Measurements from ENCODE around the gene LARGE1.

The LARGE1 gene

GRCh38 chr22:33455036-33455435, 465.2 kb downstream of the LARGE1 start:
- DNase-seq: no peak

DNA sequence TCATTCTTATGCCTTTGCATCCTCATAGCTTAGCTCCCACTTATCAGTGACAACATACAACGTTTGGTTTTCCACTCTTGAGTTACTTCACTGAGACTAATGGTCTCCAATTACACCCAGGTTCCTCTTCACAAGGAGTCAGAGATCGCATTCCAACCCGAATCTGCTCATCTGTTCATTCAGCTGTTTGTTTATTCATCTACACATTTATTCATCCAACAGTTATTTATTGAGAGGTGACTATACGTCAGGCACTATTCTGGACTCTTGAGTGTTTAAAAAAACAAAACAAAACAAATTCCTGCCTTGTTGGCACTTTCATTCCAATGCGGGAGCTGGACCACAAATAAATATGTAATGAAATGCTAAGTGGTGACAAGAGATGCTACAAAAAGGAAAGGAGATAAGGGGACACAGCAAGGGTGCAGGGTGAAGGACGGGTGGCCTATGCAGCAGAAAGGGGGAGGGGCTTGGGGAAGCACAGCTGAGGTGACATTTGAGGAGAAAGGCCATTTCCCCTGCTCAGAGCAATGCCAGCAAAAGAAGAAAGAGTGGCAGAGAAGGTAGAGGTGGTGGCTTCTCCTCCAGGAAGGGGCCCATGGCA, 468.3 kb downstream of the LARGE1 start:
- DNase-seq: no peak

GRCh38 chr22:33450756-33451155, 469.5 kb downstream of the LARGE1 start:
- DNase-seq: no peak

DNA sequence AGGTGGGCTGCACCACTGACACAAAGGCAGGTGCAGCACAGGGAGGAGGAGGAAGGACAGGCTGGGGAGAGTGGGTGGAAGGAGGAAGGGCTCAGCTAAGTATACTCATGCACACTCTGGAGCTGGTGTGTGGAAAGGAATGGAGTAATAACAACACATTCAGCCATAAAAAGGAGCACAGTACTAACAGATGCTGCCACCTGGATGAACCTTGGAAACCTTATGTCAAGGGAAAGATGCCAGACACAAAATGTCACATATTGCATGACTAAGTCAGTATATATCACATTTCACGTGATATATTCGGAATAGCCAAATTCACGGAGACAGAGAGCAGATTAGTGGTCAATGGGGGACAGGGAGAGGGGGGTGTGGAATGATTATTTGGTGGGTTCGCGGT, 472.5 kb downstream of the LARGE1 start:
- no peak for DNase-seq

DNA sequence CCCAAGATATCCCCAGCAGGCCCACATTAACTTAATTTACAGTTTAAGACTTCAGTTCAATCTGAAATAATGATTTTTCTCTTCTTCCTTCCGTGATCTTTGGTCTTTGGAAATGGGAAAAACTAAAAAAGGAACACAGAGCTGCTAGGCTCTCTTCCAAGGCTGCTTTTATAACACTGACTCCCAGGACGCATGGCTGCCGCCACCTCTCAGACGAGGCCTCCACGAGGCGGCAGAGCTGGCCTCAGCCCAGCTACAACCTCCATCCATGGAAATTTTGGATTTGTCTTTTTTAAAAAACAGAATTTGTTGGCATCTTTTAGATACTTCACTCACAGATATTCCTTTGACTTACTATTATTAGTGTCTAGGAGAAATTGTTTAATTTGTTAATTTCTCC, 476.6 kb downstream of the LARGE1 start:
- DNase-seq: no peak

- no peak for DNase-seq
Measured at GRCh38 chr22:33440756-33441155, 479.5 kb downstream of the LARGE1 start.

- DNase-seq: no peak
Measured at GRCh38 chr22:33438273-33438672, 482.0 kb downstream of the LARGE1 start.

DNA sequence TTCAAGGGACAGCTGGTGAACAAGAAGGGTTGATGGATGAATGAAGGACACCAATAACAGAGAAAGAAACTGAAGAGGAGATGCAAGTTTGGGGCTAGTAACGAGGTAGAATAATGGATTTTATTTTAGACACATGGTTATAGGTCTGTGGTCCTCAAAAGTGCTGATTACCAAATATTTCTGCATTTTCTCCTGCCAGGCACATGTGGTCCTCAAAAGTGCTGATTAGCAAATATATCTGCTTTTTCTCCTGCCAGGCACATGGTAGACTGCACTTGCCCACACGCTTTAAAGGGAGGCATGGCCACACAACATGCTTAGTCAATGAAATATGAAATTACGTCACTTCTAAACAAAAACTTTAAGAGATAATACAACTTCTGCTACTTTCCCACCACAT, 489.0 kb downstream of the LARGE1 start:
- DNase-seq: no peak

DNA sequence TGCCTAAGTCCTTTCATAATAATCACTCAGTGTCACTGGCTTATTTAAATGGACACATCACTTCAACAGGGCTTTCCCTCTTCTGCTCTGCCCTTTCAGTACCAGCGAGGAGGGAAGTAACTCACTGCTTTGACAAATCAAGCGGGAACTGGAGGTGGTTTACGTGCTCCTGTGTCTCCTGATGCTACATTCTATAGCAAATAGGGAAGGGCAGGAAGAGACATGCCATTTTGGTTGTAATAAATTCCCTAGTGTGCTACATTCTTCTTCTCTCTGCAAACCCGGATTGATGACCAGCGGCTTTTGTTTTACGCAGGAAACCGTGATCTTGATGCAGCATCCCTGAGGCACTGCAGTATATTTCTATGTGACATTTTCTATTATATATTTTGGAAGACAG, 491.0 kb downstream of the LARGE1 start:
- no peak for DNase-seq

GRCh38 chr22:33427461-33427860, 492.8 kb downstream of the LARGE1 start:
- DNase-seq: no peak

GRCh38 chr22:33426451-33426850, 493.8 kb downstream of the LARGE1 start:
- no peak for DNase-seq

DNA sequence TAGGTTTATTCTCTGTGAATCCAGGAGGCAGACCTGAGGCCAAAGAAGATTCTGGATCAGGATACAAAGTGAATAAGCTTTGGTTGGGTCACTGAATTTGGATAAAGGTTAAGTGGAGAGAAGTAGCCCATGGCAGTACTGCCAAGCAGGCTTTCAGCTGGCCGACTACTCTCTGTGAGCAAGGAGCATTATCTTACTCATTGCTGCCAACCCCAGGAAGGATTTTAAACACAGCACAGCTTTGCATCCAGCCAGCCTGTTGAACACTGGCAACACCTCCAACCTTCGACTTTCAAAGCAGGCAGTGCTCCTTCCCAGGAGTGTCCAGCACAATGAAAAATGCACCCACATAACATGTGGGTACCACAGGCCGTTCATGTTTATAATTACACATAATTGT, 498.4 kb downstream of the LARGE1 start:
- no peak for DNase-seq

- DNase-seq: no peak
Measured at GRCh38 chr22:33418484-33418883, 501.8 kb downstream of the LARGE1 start.

- no peak for DNase-seq
Measured at GRCh38 chr22:33415401-33415800, 504.9 kb downstream of the LARGE1 start.

GRCh38 chr22:33409079-33409478, 511.2 kb downstream of the LARGE1 start:
- DNase-seq: no peak

- DNase-seq: no peak
Measured at GRCh38 chr22:33405194-33405593, 515.1 kb downstream of the LARGE1 start.

- no peak for DNase-seq
Measured at GRCh38 chr22:33404723-33405122, 515.6 kb downstream of the LARGE1 start.

DNA sequence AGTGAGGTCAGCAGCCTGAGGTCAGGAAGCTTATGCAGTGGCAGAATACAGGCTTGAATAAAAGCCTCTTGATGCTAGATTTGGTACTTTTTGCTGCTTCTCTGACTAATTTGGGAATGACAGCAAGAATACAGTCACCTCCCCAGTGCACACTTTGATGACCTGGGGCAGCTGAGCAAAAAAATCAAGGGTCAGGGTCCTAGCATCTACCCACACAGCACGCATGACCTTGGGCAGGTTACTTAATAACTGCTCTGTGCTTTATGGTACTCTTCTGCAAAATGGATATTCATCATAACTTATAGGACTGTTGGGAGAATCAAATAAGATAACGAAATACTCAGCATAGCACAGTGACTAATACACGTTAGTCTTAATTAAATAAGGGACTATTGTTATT, 518.0 kb downstream of the LARGE1 start:
- DNase-seq: no peak

DNA sequence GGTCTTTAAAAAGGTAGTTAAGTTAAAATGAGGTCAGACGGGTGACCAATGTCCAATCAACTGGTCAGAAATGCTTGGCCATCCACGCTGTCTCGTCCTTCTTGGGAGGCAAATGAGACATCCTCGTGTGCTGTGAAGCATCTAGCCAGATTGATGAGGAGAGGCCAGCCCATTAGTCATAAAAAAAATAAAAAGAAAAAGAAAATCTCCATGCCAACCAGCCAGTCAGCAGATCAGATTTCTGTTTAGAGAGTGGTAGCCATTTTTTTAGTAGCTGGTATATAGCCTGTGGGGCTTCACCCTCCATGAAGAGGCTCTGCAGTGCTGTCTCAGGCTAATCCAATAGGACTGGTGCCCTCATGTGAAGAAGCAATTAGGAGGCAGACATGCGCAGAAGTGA, 519.0 kb downstream of the LARGE1 start:
- no peak for DNase-seq

- no peak for DNase-seq
Measured at GRCh38 chr22:33400891-33401290, 519.4 kb downstream of the LARGE1 start.

DNA sequence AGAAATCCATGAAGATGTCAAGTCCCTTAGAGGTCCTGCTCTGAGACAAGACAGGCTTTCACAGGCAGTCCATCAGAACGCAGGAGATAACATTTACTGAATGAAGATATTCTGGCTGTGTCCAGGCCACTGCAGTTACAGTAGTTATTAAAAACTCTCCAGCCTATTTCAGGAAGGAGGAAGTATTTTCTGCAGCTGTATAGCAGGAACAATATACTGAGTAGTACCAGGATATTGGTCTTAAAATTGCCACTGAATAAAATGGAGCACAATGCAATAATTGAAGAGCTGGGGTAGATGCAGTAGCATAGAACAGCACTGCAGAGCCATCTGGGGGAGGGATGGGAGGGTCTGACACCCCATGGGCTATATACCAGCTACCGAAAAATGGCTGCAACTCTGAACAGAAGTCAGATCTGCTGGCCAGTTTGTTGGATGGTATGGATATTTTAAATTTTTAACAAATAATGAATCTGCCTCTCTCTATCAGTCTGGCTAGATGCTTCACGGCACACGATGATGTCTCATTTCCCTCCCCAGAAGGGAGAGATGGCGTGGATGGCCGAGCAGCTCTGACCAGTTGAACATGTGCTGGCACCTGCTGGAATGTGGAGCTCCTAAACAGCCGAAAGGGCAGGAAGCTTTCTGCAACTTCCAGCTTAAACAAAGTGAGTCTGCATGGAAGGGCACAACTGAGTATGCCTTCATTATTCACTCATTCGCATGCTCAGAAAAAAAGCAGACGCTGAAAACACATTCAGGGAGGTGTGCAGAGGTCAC, 520.0 kb downstream of the LARGE1 start:
- DNase-seq: no peak

DNA sequence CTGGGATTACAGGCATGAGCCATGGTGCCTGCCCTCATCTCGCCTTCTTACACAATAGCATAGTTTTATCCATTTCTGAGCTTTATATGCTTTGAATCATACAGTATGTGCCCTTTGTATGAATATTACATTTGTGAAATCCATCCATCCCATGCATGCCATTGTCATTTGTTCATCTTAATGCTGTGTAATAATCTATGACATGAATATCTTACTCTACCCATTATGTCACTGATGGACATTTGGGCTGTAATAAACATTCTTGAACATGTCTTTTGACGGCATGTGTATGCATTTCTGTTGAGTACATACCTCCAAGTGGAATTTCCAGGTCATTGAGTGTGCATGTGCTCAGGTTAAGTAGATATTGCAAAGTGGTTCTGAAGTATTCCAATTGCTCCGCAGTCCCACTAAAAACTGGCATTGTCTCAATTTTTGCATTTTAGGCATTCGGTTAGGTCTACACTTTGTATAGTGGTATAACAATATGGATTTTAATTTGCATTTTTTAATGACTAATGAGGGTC, 522.8 kb downstream of the LARGE1 start:
- DNase-seq: no peak

DNA sequence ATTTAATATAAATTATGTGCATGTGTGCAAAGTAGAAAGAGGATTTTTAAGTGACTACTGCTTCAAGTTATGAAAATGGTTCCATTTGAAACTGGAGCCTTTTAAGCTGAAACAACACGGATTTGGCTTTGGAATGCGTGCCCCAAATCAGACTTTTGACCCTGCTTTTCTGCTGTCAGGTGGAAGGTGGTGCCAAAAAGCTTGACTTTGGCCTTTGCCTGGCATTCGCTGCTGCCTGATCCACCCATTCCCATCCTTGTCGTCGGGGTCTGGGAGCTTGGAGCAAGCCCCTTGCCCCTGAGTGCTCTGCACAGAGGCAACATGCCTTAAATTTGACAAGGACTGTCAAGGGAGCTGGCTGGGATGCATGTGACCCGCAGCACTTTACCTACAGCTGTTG, 526.8 kb downstream of the LARGE1 start:
- no peak for DNase-seq

DNA sequence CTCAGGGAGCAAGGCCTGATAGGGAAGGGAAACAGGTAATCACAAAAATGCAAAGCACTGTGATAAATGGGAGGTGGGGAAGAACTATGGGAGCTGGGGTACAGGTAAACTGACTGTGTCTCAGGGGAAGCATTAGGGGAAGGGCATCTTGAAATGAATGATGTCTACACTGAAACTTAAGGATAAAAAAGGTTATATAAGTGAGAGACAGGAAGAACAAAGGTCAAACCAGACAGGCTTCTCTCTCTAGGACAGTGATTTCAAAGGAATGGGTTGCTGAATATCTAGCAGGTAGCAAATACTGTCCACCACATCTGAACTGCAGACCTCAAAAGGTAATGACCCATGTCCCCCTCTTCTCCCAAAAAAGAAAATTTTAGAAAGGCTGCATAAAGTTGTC, 529.0 kb downstream of the LARGE1 start:
- DNase-seq: no peak

- DNase-seq: no peak
Measured at GRCh38 chr22:33389936-33390335, 530.3 kb downstream of the LARGE1 start.

Measured in stimulated activated naive CD4-positive, alpha-beta T cell treated with Interleukin-2 at 50 U/mL for 16 hours (primary cell).